D721Med (cell line): ENCODE results near the gene STAT5B.

Experiments used
- DNase-seq: peaks from one replicate; pipeline ENCODE4 v3.0.0; 2011; ENCODE audit warnings: low spot score; ENCODE audit not compliant: insufficient read length
- FAIRE-seq: peaks from 2 replicates; lab custom pipeline; 2011; peaks lifted over from hg19 to GRCh38; lab: Jason Lieb, UNC
- CTCF ChIP-seq: IDR thresholded peaks from 2 replicates; pipeline ENCODE4 v1.5.1; 2012; ENCODE audit warnings: mild to moderate bottlenecking, control low read depth; ENCODE audit not compliant: insufficient read depth; ENCODE audit errors: missing control alignments

Gene STAT5B

GRCh38 chr17:42283241-42284023 is 7.2 kb upstream of the STAT5B start:
- no peak for FAIRE-seq
- TF ChIP-seq CTCF, result no peak
- no peak for DNase-seq

- DNase-seq, result no peak
- no peak for FAIRE-seq
- no peak for TF ChIP-seq CTCF
Observed at GRCh38 chr17:42282478-42283080, 6.4 kb upstream of the STAT5B start.

- no peak for FAIRE-seq
- no peak for TF ChIP-seq CTCF
Observed at GRCh38 chr17:42281571-42282096, 5.4 kb upstream of the STAT5B start.

GRCh38 chr17:42279776-42280630 is 3.8 kb upstream of the STAT5B start:
- TF ChIP-seq CTCF, result no peak
- FAIRE-seq (no peak), DNase-seq (no peak)

More at GRCh38 chr17:42281571-42282096, 5.4 kb upstream of the STAT5B start:
- no peak for DNase-seq

- FAIRE-seq (no peak), DNase-seq (no peak)
- no peak for TF ChIP-seq CTCF
Observed at GRCh38 chr17:42277342-42277712, 1.1 kb upstream of the STAT5B start.

GRCh38 chr17:42276609-42277341 is 584 bp upstream of the STAT5B start:
- FAIRE-seq (no peak), DNase-seq (no peak)
- TF ChIP-seq CTCF, result no peak
